GM12878 (cell line): Measurements from ENCODE around the gene ATP6V0C. TPM values are rescaled to one million over a fixed set of nuclear protein-coding genes. Genes with fewer than 3 reads are reported as not detected.

ENCODE experiments used
- ASH2L ChIP-seq: fragments of 300-600, 200-600 bp; sonication (generic); IDR thresholded peaks from 2 replicates; pipeline ENCODE4 v1.6.1; 2017; ENCODE audit warnings: low read depth, mild to moderate bottlenecking, borderline replicate concordance
- CBFB ChIP-seq: IDR thresholded peaks from 2 replicates; pipeline ENCODE4 v1.6.1; 2016; ENCODE audit warnings: antibody characterized with exemption, low read depth
- CREM ChIP-seq: IDR thresholded peaks from 2 replicates; pipeline ENCODE4 v1.6.1; 2014; ENCODE audit warnings: antibody characterized with exemption, low read depth
- ETV6 ChIP-seq, 2 experiments: fragments of 450-650 bp in 1 of 2; IDR thresholded peaks in 1 of 2; conservative IDR thresholded peaks in 1 of 2; 2 replicates each; pipeline ENCODE4 v1.6.1; 2014; ENCODE audit warnings: antibody characterized with exemption in 1 of 2, borderline replicate concordance in 1 of 2, low read depth in 1 of 2, mild to moderate bottlenecking in 1 of 2, moderate library complexity in 1 of 2
- HCFC1 ChIP-seq: fragments of 150-350 bp; IDR thresholded peaks from 2 replicates; pipeline ENCODE4 v1.6.1; 2014; ENCODE audit warnings: low read length
- HDAC2 ChIP-seq: fragments of 200-600 bp; sonication (generic); IDR thresholded peaks from 2 replicates; pipeline ENCODE4 v1.6.1; 2017
- JUNB ChIP-seq: IDR thresholded peaks from 2 replicates; pipeline ENCODE4 v1.6.1; 2016; ENCODE audit warnings: antibody characterized with exemption, mild to moderate bottlenecking
- MTA3 ChIP-seq: IDR thresholded peaks from 2 replicates; pipeline ENCODE4 v1.6.1; 2012; ENCODE audit warnings: low read length, inconsistent platforms, borderline replicate concordance
- NFXL1 ChIP-seq: fragments of 450-650 bp; IDR thresholded peaks from 2 replicates; pipeline ENCODE4 v1.6.1; 2017; ENCODE audit warnings: antibody characterized with exemption, mild to moderate bottlenecking, borderline replicate concordance
- POLR2A ChIP-seq: IDR thresholded peaks from 2 replicates; pipeline ENCODE4 v1.6.1; 2011; ENCODE audit warnings: low read depth, mild to moderate bottlenecking, low read length
- RBBP5 ChIP-seq: fragments of 200-600 bp; sonication (generic); conservative IDR thresholded peaks from 2 replicates; pipeline ENCODE4 v1.6.1; 2016
- SREBF2 ChIP-seq: IDR thresholded peaks from 2 replicates; pipeline ENCODE4 v1.6.1; 2012; ENCODE audit warnings: mild to moderate bottlenecking, low read length
- TCF7 ChIP-seq: IDR thresholded peaks from 2 replicates; pipeline ENCODE4 v1.6.1; 2014; ENCODE audit warnings: antibody characterized with exemption, borderline replicate concordance
- ZNF217 ChIP-seq: fragments of 450-650 bp; IDR thresholded peaks from 2 replicates; pipeline ENCODE4 v1.6.1; 2017; ENCODE audit warnings: antibody characterized with exemption, mild to moderate bottlenecking
- polyA plus RNA-seq, 11 experiments: library from polyadenylated mRNA; depleted of rRNA in 4 of 11; unstranded in 6 of 11; stranded (reverse) in 5 of 11; fragments of >200 nt; fragmentation: Nextera tagmentation in 4 of 11; fragmentation: Illumina TruSeq in 1 of 11; extraction: Ambion mirVana in 4 of 11; extraction: Trizol in 1 of 11; gene quantifications; 1 replicate in 1 of 11; 2 replicates in 10 of 11; pipeline versions ENCODE4 v1.2.1 to v1.2.3, GENCODE V29; 2011 to 2016; ENCODE audit warnings: inconsistent platforms in 2 of 11, missing spikeins in 2 of 11, low read depth in 1 of 11
- total RNA-seq, 4 experiments: library from RNA; depleted of rRNA in 3 of 4; stranded (reverse); fragments of >200 nt in 3 of 4; fragmentation: Illumina TruSeq in 1 of 4; extraction: Trizol in 1 of 4; gene quantifications; 2 replicates each; pipeline versions ENCODE4 v1.2.1 to v1.2.3, GENCODE V29; 2013 to 2021
- TF ChIP-seq, protein P1 (sequence below): fragments of 450-650 bp; formaldehyde crosslinking; IDR thresholded peaks from 2 replicates; pipeline ENCODE4 v1.4.0; 2020; ENCODE audit warnings: mild to moderate bottlenecking, moderate library complexity
- TF ChIP-seq, protein P2 (sequence below): fragments of 450-650 bp; IDR thresholded peaks from 2 replicates; pipeline ENCODE4 v1.6.1; 2016; ENCODE audit warnings: mild to moderate bottlenecking, moderate library complexity, borderline replicate concordance
- TF ChIP-seq, protein P3 (sequence below): IDR thresholded peaks from 2 replicates; pipeline ENCODE4 v1.6.1; 2012; ENCODE audit warnings: low read length, inconsistent platforms
- TF ChIP-seq, protein P4 (sequence below): fragments of 450-650 bp; formaldehyde crosslinking; IDR thresholded peaks from 2 replicates; pipeline ENCODE4 v1.4.0; 2022; ENCODE audit warnings: mild to moderate bottlenecking, moderate library complexity

Gene ATP6V0C
- total and polyA plus RNA-seq, 10 of the 15 experiments (the other 5 are each of a cell fraction or from before 2014, with no cell fraction given) = 2.4 to 135 (median 18.4) TPM

DNA sequence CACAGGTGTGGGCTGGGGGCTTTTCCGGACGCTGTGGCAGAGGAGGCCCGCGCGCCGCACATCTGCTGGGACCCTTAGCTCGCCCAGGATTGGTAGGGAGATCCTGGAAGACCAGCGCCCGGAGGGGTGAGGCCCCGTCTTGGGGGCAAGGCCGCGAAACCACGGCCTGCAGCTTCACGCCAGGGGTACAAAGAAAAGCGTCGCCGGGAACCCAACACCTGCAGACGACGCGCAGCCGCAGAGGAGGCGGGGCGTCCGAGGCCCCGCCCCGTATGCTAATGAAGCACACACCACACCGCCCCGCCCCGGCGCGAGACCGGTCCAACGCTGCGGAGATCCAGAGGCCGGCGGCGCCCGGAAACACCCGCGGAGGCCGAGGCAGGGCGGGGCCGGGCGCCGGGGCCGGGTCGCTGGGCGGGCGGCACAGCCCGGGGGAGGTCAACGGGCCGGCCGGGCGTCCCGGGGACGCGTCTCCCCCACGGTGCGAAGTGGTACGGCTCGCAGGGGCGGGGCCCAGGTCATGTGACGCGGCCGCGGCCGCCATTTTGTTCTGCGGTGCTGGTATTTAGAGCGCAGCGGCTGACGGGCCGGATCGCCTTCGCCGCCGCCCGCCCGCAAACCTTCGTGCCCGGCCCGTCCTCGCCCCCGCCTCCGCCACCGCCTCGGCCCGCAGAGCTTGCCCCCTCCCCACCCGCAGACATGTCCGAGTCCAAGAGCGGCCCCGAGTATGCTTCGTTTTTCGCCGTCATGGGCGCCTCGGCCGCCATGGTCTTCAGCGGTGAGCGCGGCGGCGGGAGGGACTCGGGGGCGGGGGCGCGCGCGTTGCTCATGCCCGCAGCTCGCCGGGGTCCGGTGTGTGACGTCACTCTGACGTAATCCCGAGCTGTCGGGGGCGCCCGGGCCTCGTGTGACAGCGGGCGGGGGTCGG lies at the start of gene ATP6V0C (continued):
- TF ChIP-seq, protein P1, sequence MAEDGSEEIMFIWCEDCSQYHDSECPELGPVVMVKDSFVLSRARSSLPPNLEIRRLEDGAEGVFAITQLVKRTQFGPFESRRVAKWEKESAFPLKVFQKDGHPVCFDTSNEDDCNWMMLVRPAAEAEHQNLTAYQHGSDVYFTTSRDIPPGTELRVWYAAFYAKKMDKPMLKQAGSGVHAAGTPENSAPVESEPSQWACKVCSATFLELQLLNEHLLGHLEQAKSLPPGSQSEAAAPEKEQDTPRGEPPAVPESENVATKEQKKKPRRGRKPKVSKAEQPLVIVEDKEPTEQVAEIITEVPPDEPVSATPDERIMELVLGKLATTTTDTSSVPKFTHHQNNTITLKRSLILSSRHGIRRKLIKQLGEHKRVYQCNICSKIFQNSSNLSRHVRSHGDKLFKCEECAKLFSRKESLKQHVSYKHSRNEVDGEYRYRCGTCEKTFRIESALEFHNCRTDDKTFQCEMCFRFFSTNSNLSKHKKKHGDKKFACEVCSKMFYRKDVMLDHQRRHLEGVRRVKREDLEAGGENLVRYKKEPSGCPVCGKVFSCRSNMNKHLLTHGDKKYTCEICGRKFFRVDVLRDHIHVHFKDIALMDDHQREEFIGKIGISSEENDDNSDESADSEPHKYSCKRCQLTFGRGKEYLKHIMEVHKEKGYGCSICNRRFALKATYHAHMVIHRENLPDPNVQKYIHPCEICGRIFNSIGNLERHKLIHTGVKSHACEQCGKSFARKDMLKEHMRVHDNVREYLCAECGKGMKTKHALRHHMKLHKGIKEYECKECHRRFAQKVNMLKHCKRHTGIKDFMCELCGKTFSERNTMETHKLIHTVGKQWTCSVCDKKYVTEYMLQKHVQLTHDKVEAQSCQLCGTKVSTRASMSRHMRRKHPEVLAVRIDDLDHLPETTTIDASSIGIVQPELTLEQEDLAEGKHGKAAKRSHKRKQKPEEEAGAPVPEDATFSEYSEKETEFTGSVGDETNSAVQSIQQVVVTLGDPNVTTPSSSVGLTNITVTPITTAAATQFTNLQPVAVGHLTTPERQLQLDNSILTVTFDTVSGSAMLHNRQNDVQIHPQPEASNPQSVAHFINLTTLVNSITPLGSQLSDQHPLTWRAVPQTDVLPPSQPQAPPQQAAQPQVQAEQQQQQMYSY (CRISPR knock-in tag) = no peak
- TF ChIP-seq, protein P2, sequence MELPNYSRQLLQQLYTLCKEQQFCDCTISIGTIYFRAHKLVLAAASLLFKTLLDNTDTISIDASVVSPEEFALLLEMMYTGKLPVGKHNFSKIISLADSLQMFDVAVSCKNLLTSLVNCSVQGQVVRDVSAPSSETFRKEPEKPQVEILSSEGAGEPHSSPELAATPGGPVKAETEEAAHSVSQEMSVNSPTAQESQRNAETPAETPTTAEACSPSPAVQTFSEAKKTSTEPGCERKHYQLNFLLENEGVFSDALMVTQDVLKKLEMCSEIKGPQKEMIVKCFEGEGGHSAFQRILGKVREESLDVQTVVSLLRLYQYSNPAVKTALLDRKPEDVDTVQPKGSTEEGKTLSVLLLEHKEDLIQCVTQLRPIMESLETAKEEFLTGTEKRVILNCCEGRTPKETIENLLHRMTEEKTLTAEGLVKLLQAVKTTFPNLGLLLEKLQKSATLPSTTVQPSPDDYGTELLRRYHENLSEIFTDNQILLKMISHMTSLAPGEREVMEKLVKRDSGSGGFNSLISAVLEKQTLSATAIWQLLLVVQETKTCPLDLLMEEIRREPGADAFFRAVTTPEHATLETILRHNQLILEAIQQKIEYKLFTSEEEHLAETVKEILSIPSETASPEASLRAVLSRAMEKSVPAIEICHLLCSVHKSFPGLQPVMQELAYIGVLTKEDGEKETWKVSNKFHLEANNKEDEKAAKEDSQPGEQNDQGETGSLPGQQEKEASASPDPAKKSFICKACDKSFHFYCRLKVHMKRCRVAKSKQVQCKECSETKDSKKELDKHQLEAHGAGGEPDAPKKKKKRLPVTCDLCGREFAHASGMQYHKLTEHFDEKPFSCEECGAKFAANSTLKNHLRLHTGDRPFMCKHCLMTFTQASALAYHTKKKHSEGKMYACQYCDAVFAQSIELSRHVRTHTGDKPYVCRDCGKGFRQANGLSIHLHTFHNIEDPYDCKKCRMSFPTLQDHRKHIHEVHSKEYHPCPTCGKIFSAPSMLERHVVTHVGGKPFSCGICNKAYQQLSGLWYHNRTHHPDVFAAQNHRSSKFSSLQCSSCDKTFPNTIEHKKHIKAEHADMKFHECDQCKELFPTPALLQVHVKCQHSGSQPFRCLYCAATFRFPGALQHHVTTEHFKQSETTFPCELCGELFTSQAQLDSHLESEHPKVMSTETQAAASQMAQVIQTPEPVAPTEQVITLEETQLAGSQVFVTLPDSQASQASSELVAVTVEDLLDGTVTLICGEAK = no peak
- TF ChIP-seq TCF7 (no peak), ETV6 (conservative IDR thresholded peaks at IDR 0.05 in 1 of 2, IDR thresholded peaks at IDR 0.05 in 1 of 2; ENCODE audit: borderline replicate concordance in 1 of 2, low read depth in 1 of 2) (no peak), MTA3 (no peak), JUNB (no peak), RBBP5 (no peak), CREM (peak; percentile 88), NFXL1 (0 out of 2 replicates have a peak, but pooled peaks have one; percentile 38), POLR2A (peak; percentile 98), HCFC1 (peak; percentile 54), SREBF2 (no peak), ASH2L (peak; percentile 89; the same call in 1 of the 2 replicates), CBFB (no peak), HDAC2 (no peak), ZNF217 (no peak)
- TF ChIP-seq, protein P3, sequence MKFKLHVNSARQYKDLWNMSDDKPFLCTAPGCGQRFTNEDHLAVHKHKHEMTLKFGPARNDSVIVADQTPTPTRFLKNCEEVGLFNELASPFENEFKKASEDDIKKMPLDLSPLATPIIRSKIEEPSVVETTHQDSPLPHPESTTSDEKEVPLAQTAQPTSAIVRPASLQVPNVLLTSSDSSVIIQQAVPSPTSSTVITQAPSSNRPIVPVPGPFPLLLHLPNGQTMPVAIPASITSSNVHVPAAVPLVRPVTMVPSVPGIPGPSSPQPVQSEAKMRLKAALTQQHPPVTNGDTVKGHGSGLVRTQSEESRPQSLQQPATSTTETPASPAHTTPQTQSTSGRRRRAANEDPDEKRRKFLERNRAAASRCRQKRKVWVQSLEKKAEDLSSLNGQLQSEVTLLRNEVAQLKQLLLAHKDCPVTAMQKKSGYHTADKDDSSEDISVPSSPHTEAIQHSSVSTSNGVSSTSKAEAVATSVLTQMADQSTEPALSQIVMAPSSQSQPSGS = no peak
- TF ChIP-seq, protein P4, sequence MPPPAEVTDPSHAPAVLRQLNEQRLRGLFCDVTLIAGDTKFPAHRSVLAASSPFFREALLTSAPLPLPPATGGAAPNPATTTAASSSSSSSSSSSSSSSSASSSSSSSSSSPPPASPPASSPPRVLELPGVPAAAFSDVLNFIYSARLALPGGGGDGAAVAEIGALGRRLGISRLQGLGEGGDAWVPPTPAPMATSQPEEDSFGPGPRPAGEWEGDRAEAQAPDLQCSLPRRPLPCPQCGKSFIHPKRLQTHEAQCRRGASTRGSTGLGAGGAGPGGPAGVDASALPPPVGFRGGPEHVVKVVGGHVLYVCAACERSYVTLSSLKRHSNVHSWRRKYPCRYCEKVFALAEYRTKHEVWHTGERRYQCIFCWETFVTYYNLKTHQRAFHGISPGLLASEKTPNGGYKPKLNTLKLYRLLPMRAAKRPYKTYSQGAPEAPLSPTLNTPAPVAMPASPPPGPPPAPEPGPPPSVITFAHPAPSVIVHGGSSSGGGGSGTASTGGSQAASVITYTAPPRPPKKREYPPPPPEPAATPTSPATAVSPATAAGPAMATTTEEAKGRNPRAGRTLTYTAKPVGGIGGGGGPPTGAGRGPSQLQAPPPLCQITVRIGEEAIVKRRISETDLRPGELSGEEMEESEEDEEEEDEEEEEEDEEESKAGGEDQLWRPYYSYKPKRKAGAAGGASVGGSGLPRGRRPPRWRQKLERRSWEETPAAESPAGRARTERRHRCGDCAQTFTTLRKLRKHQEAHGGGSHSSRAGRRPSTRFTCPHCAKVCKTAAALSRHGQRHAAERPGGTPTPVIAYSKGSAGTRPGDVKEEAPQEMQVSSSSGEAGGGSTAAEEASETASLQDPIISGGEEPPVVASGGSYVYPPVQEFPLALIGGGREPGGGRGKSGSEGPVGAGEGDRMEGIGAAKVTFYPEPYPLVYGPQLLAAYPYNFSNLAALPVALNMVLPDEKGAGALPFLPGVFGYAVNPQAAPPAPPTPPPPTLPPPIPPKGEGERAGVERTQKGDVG (CRISPR knock-in tag) = no peak
